Neuronal stem cell (in vitro differentiated cells): Measurements from ENCODE around the gene OR10AG1. TPM values are rescaled to one million over a fixed set of nuclear protein-coding genes. Genes with fewer than 3 reads are reported as not detected.

Experiments
- DNase-seq: peaks from one replicate; pipeline ENCODE4 v3.0.0-alpha.2; 2013; ENCODE audit warnings: low spot score
- H2AFZ ChIP-seq: one replicate; pipeline ENCODE4 v1.6.1; 2013; ENCODE audit warnings: mild to moderate bottlenecking, low read length, inconsistent platforms
- H2AK5ac ChIP-seq: 2 replicates; pipeline ENCODE4 v1.6.1; 2013; ENCODE audit warnings: low read depth, mild to moderate bottlenecking, inconsistent platforms, low read length, moderate library complexity, mixed read lengths
- H2BK120ac ChIP-seq: 2 replicates; pipeline ENCODE4 v1.6.1; 2013; ENCODE audit warnings: low read depth, mild to moderate bottlenecking, inconsistent platforms, low read length, moderate library complexity, mixed read lengths
- H2BK12ac ChIP-seq: one replicate; pipeline ENCODE4 v1.6.1; 2013; ENCODE audit warnings: low read length, inconsistent platforms
- H2BK15ac ChIP-seq: 2 replicates; pipeline ENCODE4 v1.6.1; 2013; ENCODE audit warnings: mild to moderate bottlenecking, low read length, inconsistent platforms, mixed read lengths
- H2BK5ac ChIP-seq: one replicate; pipeline ENCODE4 v1.6.1; 2013; ENCODE audit warnings: inconsistent platforms, mild to moderate bottlenecking, low read length, moderate library complexity
- H3K14ac ChIP-seq: one replicate; pipeline ENCODE4 v1.6.1; 2013; ENCODE audit warnings: low read length, inconsistent platforms
- H3K18ac ChIP-seq: 2 replicates; pipeline ENCODE4 v1.6.1; 2013; ENCODE audit warnings: low read length, inconsistent platforms
- H3K23ac ChIP-seq: 2 replicates; pipeline ENCODE4 v1.6.1; 2013; ENCODE audit warnings: low read depth, mild to moderate bottlenecking, mixed read lengths, low read length, inconsistent platforms; ENCODE audit not compliant: poor library complexity
- H3K27ac ChIP-seq: replicated peaks from 3 replicates; pipeline ENCODE4 v1.5.1; 2013; ENCODE audit warnings: low read length, inconsistent platforms
- H3K27me3 ChIP-seq, 3 experiments: 2 replicates each; pipeline ENCODE4 v1.6.1; 2013; ENCODE audit warnings: low read length in 3 of 3, mild to moderate bottlenecking in 2 of 3, inconsistent platforms in 1 of 3, low read depth in 1 of 3, mixed read lengths in 1 of 3, moderate library complexity in 1 of 3; ENCODE audit not compliant: control insufficient read depth in 3 of 3, insufficient read depth in 3 of 3
- H3K36me3 ChIP-seq, 2 donors: replicated peaks in 1 of 2; 2 replicates each; pipeline ENCODE4 v1.6.1; 2013; ENCODE audit warnings: low read length in 2 of 2; ENCODE audit not compliant: control insufficient read depth in 2 of 2, insufficient read depth in 2 of 2
- H3K4ac ChIP-seq: 2 replicates; pipeline ENCODE4 v1.6.1; 2013; ENCODE audit warnings: inconsistent platforms, mild to moderate bottlenecking, low read length, moderate library complexity
- H3K4me1 ChIP-seq, 2 donors: 1 replicate in 1 of 2; 2 replicates in 1 of 2; pipeline ENCODE4 v1.6.1; 2013; ENCODE audit warnings: low read length in 2 of 2, low read depth in 1 of 2; ENCODE audit not compliant: control insufficient read depth in 2 of 2, insufficient read depth in 1 of 2
- H3K4me2 ChIP-seq: one replicate; pipeline ENCODE4 v1.6.1; 2013; ENCODE audit warnings: mild to moderate bottlenecking, low read length, inconsistent platforms; ENCODE audit not compliant: insufficient read depth, poor library complexity, severe bottlenecking
- H3K4me3 ChIP-seq, 2 donors: 2 replicates each; pipeline ENCODE4 v1.5.1; 2013; ENCODE audit warnings: low read length in 2 of 2, mild to moderate bottlenecking in 2 of 2, inconsistent platforms in 1 of 2, moderate library complexity in 1 of 2
- H3K79me1 ChIP-seq: one replicate; pipeline ENCODE4 v1.6.1; 2013; ENCODE audit warnings: low read depth, mild to moderate bottlenecking, inconsistent platforms, low read length, moderate library complexity
- H3K9ac ChIP-seq: one replicate; pipeline ENCODE4 v1.6.1; 2013; ENCODE audit warnings: mild to moderate bottlenecking, low read depth, low read length, inconsistent platforms; ENCODE audit not compliant: poor library complexity
- H3K9me3 ChIP-seq, 2 donors: replicated peaks in 1 of 2; 2 replicates each; pipeline versions ENCODE3 to v1.6.1; 2013; ENCODE audit warnings: low read length in 2 of 2, mild to moderate bottlenecking in 2 of 2, inconsistent platforms in 1 of 2, low read depth in 1 of 2, mixed read lengths in 1 of 2, moderate library complexity in 1 of 2; ENCODE audit not compliant: control insufficient read depth in 2 of 2, insufficient read depth in 1 of 2
- H4K8ac ChIP-seq: one replicate; pipeline ENCODE4 v1.6.1; 2013; ENCODE audit warnings: low read depth, mild to moderate bottlenecking, inconsistent platforms, low read length, moderate library complexity
- H4K91ac ChIP-seq: one replicate; pipeline ENCODE4 v1.6.1; 2013; ENCODE audit warnings: low read length, low read depth, mild to moderate bottlenecking, inconsistent platforms; ENCODE audit not compliant: poor library complexity
- WGBS, 2 donors: extraction: QIAGEN DNeasy Blood & Tissue Kit; methylation state at CpG; one replicate each; pipeline ENCODE4 v1.1.7; 2013; ENCODE audit warnings: missing lambda C conversion rate in 2 of 2, mixed read lengths in 1 of 2; ENCODE audit not compliant: insufficient read length in 2 of 2, insufficient replicate concordance in 1 of 2; ENCODE audit errors: extremely low coverage in 2 of 2; 5-methylcytosine and 5-hydroxymethylcytosine counted together
- polyA plus RNA-seq, 2 experiments: library from polyadenylated mRNA; stranded (reverse); fragments of 200-250 nt; gene quantifications; one replicate each; pipeline ENCODE4 v1.2.3, GENCODE V29; 2013

OR10AG1 gene, protein sequence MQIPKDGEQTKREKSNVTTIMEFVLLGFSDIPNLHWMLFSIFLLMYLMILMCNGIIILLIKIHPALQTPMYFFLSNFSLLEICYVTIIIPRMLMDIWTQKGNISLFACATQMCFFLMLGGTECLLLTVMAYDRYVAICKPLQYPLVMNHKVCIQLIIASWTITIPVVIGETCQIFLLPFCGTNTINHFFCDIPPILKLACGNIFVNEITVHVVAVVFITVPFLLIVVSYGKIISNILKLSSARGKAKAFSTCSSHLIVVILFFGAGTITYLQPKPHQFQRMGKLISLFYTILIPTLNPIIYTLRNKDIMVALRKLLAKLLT
- not detected for polyA plus RNA-seq (2013, experiment 1 of 2)
- not detected for polyA plus RNA-seq (2013, experiment 2 of 2)

DNA sequence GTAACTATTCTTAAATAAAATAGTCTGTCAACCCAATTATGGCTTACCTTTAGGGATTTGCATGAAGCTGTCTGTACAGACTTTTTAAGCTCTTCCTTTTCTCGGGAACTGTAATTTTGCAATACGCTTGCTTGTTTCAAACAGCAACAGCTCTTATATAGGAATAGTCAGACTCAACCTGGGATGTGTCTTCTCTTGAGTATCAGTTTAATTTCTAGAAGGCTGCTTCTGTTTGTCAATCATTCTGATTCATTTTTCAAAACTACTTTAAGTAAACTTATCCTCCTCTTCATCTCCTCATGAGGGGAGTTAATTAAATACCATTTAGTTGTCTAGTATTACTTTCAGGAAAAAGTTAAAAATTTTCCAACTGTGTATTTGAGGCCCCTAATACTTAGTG lies at the start of gene OR10AG1:
TSS of gene OR10AG1 (minus strand) at position 101 of the 400 bp plus-strand sequence. CDS start at position 63, 38 bp downstream.
- Histone ChIP-seq H3K18ac (no peak within 1 kb of the TSS), H3K4me2 (no peak within 1 kb of the TSS), H4K8ac (no peak within 1 kb of the TSS), H2AFZ (no peak within 1 kb of the TSS), H3K4me3 (no peak within 1 kb of the TSS), H3K14ac (no peak within 1 kb of the TSS), H3K9me3 (peaks cover 0 to 1% of the 10 kb centered on the region in 2 donors), H3K23ac (no peak within 1 kb of the TSS), H2BK5ac (no peak within 1 kb of the TSS), H4K91ac (no peak within 1 kb of the TSS), H3K9ac (no peak within 1 kb of the TSS), H3K4me1 (no peaks in the 10 kb centered on the region), H2BK120ac (no peak within 1 kb of the TSS), H3K27me3 (no peaks in the 10 kb centered on the region), H3K4ac (no peak within 1 kb of the TSS), H2AK5ac (no peak within 1 kb of the TSS), H3K79me1 (no peaks in the 10 kb centered on the region), H3K36me3 (no peaks in the 10 kb centered on the region), H2BK12ac (no peak within 1 kb of the TSS), H2BK15ac (no peak within 1 kb of the TSS), H3K27ac (no peak within 1 kb of the TSS)
- DNase-seq = no peak
- no CpG with 5 or more reads among the region's 2 CpGs for WGBS, 2 donors

DNA sequence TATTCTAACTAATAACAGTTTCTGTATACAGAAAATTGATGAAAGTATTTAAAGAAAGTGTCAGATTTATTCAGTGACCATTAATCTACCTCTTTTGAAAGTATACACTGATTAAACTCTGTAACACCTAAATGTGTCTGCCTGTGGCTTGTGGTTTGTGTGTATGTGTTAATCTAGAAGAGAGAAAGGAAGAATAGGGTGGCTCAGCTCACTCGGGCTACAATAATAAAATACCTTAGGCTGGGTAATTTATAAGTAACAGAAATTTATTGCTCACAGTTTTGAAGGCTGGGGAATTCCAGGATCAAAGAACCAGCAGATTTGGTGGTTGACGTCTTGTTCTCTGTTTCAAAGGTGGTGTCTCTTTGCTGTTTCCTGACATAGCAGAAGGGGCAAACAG lies 44.1 kb upstream of the OR10AG1 start:
- Histone ChIP-seq H3K9me3 (no peaks in the 10 kb centered on the region), H3K4me3 (no peak overlapping the region), H3K23ac (no peak overlapping the region), H4K8ac (no peak overlapping the region), H2AK5ac (no peak overlapping the region), H3K79me1 (no peaks in the 10 kb centered on the region), H3K9ac (no peak overlapping the region), H3K27ac (no peak overlapping the region), H3K4me1 (no peaks in the 10 kb centered on the region), H4K91ac (no peak overlapping the region), H2BK12ac (no peak overlapping the region), H2BK15ac (no peak overlapping the region), H2AFZ (no peak overlapping the region), H3K14ac (no peak overlapping the region), H3K18ac (no peak overlapping the region), H3K36me3 (no peaks in the 10 kb centered on the region), H3K4me2 (no peak overlapping the region), H3K4ac (no peak overlapping the region), H3K27me3 (no peaks in the 10 kb centered on the region), H2BK120ac (no peak overlapping the region), H2BK5ac (no peak overlapping the region)
- no CpG with 5 or more reads among the region's 2 CpGs for WGBS, 2 donors
- no peak for DNase-seq

- Histone ChIP-seq H3K4ac (no peak overlapping the region), H4K8ac (no peak overlapping the region), H4K91ac (no peak overlapping the region), H3K27ac (no peak overlapping the region), H2AK5ac (no peak overlapping the region), H3K4me2 (no peak overlapping the region), H3K23ac (no peak overlapping the region), H2BK15ac (no peak overlapping the region), H3K9ac (no peak overlapping the region), H3K27me3 (no peaks in the 10 kb centered on the region), H3K4me1 (no peaks in the 10 kb centered on the region), H3K36me3 (no peaks in the 10 kb centered on the region), H3K79me1 (no peaks in the 10 kb centered on the region), H2BK5ac (no peak overlapping the region), H3K9me3 (no peaks in the 10 kb centered on the region), H3K18ac (no peak overlapping the region), H2BK120ac (no peak overlapping the region), H3K14ac (no peak overlapping the region), H2BK12ac (no peak overlapping the region), H2AFZ (no peak overlapping the region), H3K4me3 (no peak overlapping the region)
- DNase-seq = no peak
Observed at GRCh38 chr11:56010716-56011115, 41.0 kb upstream of the OR10AG1 start.

DNA sequence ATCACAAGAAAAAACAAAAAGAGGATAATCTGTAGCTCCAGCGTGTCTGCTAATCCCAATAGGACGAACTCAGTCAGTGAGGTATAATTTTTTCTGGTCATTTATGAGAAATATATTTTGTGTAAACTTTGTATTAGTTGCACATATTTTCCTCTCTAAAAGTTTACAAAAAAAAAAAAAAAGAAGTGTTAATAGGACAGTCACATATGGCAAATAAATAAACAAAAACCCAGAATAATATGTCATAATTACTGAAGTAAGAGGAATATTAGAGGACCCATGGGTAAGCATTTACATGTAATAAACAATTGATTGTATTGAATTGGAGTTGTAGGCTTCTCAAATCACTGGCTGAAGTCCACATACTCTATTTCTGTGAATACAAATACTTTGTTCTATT lies 24.8 kb upstream of the OR10AG1 start, which contains the start of gene OR5F1:
TSS of gene OR5F1 (minus strand) at position 101 of the 400 bp plus-strand sequence. CDS start at position 101, 0 bp downstream.
- H3K27ac ChIP-seq = no peak within 1 kb of the TSS
- H4K8ac ChIP-seq = no peak within 1 kb of the TSS
- no peaks in the 10 kb centered on the region for H3K36me3 ChIP-seq
- H3K14ac ChIP-seq = no peak within 1 kb of the TSS
- peak within 1 kb of the TSS; percentile 22 for H2BK12ac ChIP-seq
- H3K4ac ChIP-seq = no peak within 1 kb of the TSS
- no peak within 1 kb of the TSS for H3K23ac ChIP-seq
- no peak within 1 kb of the TSS for H2AFZ ChIP-seq
- H2BK120ac ChIP-seq = no peak within 1 kb of the TSS
- no peak within 1 kb of the TSS for H3K9ac ChIP-seq
- no peak within 1 kb of the TSS for H3K4me2 ChIP-seq
- H3K27me3 ChIP-seq = no peaks in the 10 kb centered on the region
- H3K79me1 ChIP-seq = no peaks in the 10 kb centered on the region
- no CpG with 5 or more reads among the region's 2 CpGs for WGBS, 2 donors
- H2BK15ac ChIP-seq = no peak within 1 kb of the TSS
- no peaks in the 10 kb centered on the region for H3K9me3 ChIP-seq
- H2BK5ac ChIP-seq = no peak within 1 kb of the TSS
- H3K18ac ChIP-seq = no peak within 1 kb of the TSS
- H3K4me1 ChIP-seq = no peaks in the 10 kb centered on the region
- no peak for DNase-seq
- H4K91ac ChIP-seq = no peak within 1 kb of the TSS
- H3K4me3 ChIP-seq = no peak within 1 kb of the TSS
- no peak within 1 kb of the TSS for H2AK5ac ChIP-seq
